K562 (cell line): Measurements from ENCODE around the gene TNPO2. TPM values are rescaled to one million over a fixed set of nuclear protein-coding genes. Genes with fewer than 3 reads are reported as not detected.

Source experiments
- ATAC-seq: fragments of 200-7000 bp; cut with Tn5 transposase; 3 replicates; pipeline ENCODE4 v1.9.1; 2020; ENCODE audit warnings: moderate library complexity
- BruUV-seq: library from RNA; stranded (reverse); fragments of 400-500 nt; replicated peaks from 2 replicates; lab custom pipeline; 2021; lab: Mats Ljungman, UMichigan
- CTCF ChIA-PET: fragments of 300-600 bp; formaldehyde crosslinking; extraction: SDS; loops from one replicate; lab custom pipeline; 2021; ENCODE audit warnings: low intra/inter-chr PET ratio; lab: Yijun Ruan, JAX
- POLR2A ChIA-PET: fragments of 300-600, 350-650 bp; sonication (Branson Sonifier 250); formaldehyde crosslinking; extraction: SDS; loops from one replicate; lab custom pipeline; 2021; ENCODE audit warnings: antibody characterized with exemption, inconsistent platforms; lab: Yijun Ruan, JAX
- DNase-seq, 4 experiments: peaks; one replicate each; pipeline versions ENCODE4 v3.0.0 to v3.0.0-alpha.2; 2011 to 2018; ENCODE audit warnings: low spot score in 3 of 4, mixed read lengths in 3 of 4; ENCODE audit errors: extremely low read depth in 1 of 4
- FAIRE-seq: peaks from 2 replicates; lab custom pipeline; 2011; peaks lifted over from hg19 to GRCh38; lab: Jason Lieb, UNC
- H2AFZ ChIP-seq: 2 replicates; pipeline ENCODE4 v1.6.0; 2011; ENCODE audit warnings: low read depth, low read length, control low read depth, inconsistent platforms
- H3K27ac ChIP-seq: fragments of 200-600 bp; 3 replicates; pipeline ENCODE4 v1.8.0; 2011; ENCODE audit warnings: low read depth, mild to moderate bottlenecking, control low read depth, inconsistent platforms, low read length, moderate library complexity, mixed read lengths; ENCODE audit errors: extremely low read depth
- H3K27me3 ChIP-seq, 2 experiments: fragments of 300-600 bp in 1 of 2; 2 replicates in 1 of 2; 3 replicates in 1 of 2; pipeline versions ENCODE4 v1.6.0 to v1.8.0; 2011; ENCODE audit warnings: inconsistent platforms in 2 of 2, low read length in 2 of 2, mild to moderate bottlenecking in 1 of 2, mixed read lengths in 1 of 2, moderate library complexity in 1 of 2; ENCODE audit not compliant: control insufficient read depth in 2 of 2, insufficient read depth in 2 of 2
- H3K36me3 ChIP-seq: fragments of 300-600 bp; 3 replicates; pipeline ENCODE4 v1.8.0; 2011; ENCODE audit warnings: mild to moderate bottlenecking, low read length, inconsistent platforms; ENCODE audit not compliant: control insufficient read depth, insufficient read depth
- H3K4me1 ChIP-seq, 2 experiments: fragments of 200-600 bp in 1 of 2; replicated peaks in 1 of 2; 2 replicates in 1 of 2; 3 replicates in 1 of 2; pipeline versions ENCODE4 v1.5.1 to v1.8.0; 2011; ENCODE audit warnings: inconsistent platforms in 2 of 2, low read length in 2 of 2, mild to moderate bottlenecking in 1 of 2, mixed read lengths in 1 of 2, moderate library complexity in 1 of 2; ENCODE audit not compliant: control insufficient read depth in 2 of 2, insufficient read depth in 2 of 2
- H3K4me2 ChIP-seq: 2 replicates; pipeline ENCODE4 v1.6.1; 2011; ENCODE audit warnings: low read length, control low read depth, inconsistent platforms, mixed read lengths; ENCODE audit not compliant: insufficient read depth
- H3K4me3 ChIP-seq: fragments of 200-600 bp; sonication (generic), shearing (Covaris generic); 2 replicates; pipeline ENCODE4 v1.5.1; 2016; ENCODE audit warnings: control low read depth, inconsistent platforms
- H3K79me2 ChIP-seq: fragments of 200-600 bp; 3 replicates; pipeline ENCODE4 v1.8.0; 2011; ENCODE audit warnings: low read length, inconsistent platforms; ENCODE audit not compliant: control insufficient read depth, insufficient read depth
- H3K9ac ChIP-seq, 2 experiments: 2 replicates each; pipeline versions ENCODE4 v1.6.0 to v1.6.1; 2011; ENCODE audit warnings: low read depth in 2 of 2, low read length in 2 of 2, control low read depth in 1 of 2, inconsistent platforms in 1 of 2, mild to moderate bottlenecking in 1 of 2, mixed read lengths in 1 of 2; ENCODE audit not compliant: insufficient read depth in 1 of 2
- H3K9me1 ChIP-seq: one replicate; pipeline ENCODE4 v1.6.0; 2011; ENCODE audit warnings: inconsistent platforms, mild to moderate bottlenecking, low read length, moderate library complexity; ENCODE audit not compliant: control insufficient read depth, insufficient read depth
- H3K9me3 ChIP-seq: replicated peaks from 2 replicates; pipeline ENCODE4 v1.5.1; 2011; ENCODE audit warnings: low read depth, low read length, inconsistent platforms; ENCODE audit not compliant: control insufficient read depth, insufficient read depth
- H4K20me1 ChIP-seq: replicated peaks from 2 replicates; pipeline ENCODE4 v1.6.1; 2011; ENCODE audit warnings: low read length, inconsistent platforms, mixed read lengths; ENCODE audit not compliant: control insufficient read depth, insufficient read depth
- BCL6 ChIP-seq: fragments of 250-450 bp; sonication (Bioruptor Pico); IDR thresholded peaks from 2 replicates; pipeline ENCODE4 v1.4.0; 2020
- C11orf30 ChIP-seq: fragments of 450-650 bp; IDR thresholded peaks from 2 replicates; pipeline ENCODE4 v1.6.1; 2016; ENCODE audit warnings: low read depth, mild to moderate bottlenecking
- HCFC1 ChIP-seq: IDR thresholded peaks from 2 replicates; pipeline ENCODE4 v1.6.1; 2012; ENCODE audit warnings: low read depth, low read length, improper control_type of control experiment
- HDAC8 ChIP-seq: fragments of 450-650 bp; IDR thresholded peaks from 2 replicates; pipeline ENCODE4 v1.6.1; 2016; ENCODE audit warnings: mild to moderate bottlenecking, missing genetic modification characterization, moderate library complexity, missing compliant biosample characterization
- MEIS2 ChIP-seq: fragments of 450-650 bp; IDR thresholded peaks from 2 replicates; pipeline ENCODE4 v1.6.1; 2014; ENCODE audit warnings: mild to moderate bottlenecking; ENCODE audit not compliant: partially characterized antibody
- NFE2L1 ChIP-seq: fragments of 450-650 bp; IDR thresholded peaks from 2 replicates; pipeline ENCODE4 v1.6.1; 2016; ENCODE audit warnings: missing genetic modification characterization, low read depth, mild to moderate bottlenecking, missing compliant biosample characterization, moderate library complexity, borderline replicate concordance
- NFRKB ChIP-seq: fragments of 450-650 bp; IDR thresholded peaks from 2 replicates; pipeline ENCODE4 v1.6.1; 2016; ENCODE audit warnings: low read depth
- NR4A1 ChIP-seq, 2 experiments: fragments of 250-450 bp in 1 of 2; fragments of 450-650 bp in 1 of 2; sonication (Bioruptor Pico) in 1 of 2; IDR thresholded peaks; 2 replicates each; pipeline versions ENCODE4 v1.4.0 to v1.6.1; 2016 to 2020; ENCODE audit warnings: mild to moderate bottlenecking in 2 of 2, missing compliant biosample characterization in 1 of 2, missing genetic modification characterization in 1 of 2, moderate library complexity in 1 of 2
- SMARCE1 ChIP-seq: fragments of 450-650 bp; IDR thresholded peaks from 2 replicates; pipeline ENCODE4 v1.7.1; 2016; ENCODE audit warnings: mild to moderate bottlenecking
- ZNF347 ChIP-seq: fragments of 450-650 bp; formaldehyde crosslinking; IDR thresholded peaks from 2 replicates; pipeline ENCODE4 v1.4.0; 2020; ENCODE audit warnings: low read depth, mild to moderate bottlenecking, moderate library complexity
- ZNF507 ChIP-seq: conservative IDR thresholded peaks from 2 replicates; pipeline ENCODE4 v1.6.1; 2017; ENCODE audit warnings: missing genetic modification characterization, missing compliant biosample characterization
- WGBS: fragments of 100-300 bp; shearing (Covaris generic); methylation state at CpG from one replicate; pipeline ENCODE4 v1.1.6; 2016; ENCODE audit warnings: low coverage, mixed read lengths; ENCODE audit not compliant: insufficient coverage; ENCODE audit errors: missing lambda C conversion rate; 5-methylcytosine and 5-hydroxymethylcytosine counted together
- in situ Hi-C: fragments of 300-500 bp; cut with MboI; formaldehyde crosslinking; loops from 4 replicates; pipeline ENCODE4 v1.15.0; 2018; ENCODE audit warnings: inconsistent platforms, mixed read lengths
- intact Hi-C: fragments of 100-400 bp; cut with micrococcal nuclease; formaldehyde crosslinking; loops from 2 replicates; pipeline ENCODE4 v1.14.2; 2022
- polyA plus RNA-seq, 8 experiments: library from polyadenylated mRNA; depleted of rRNA in 4 of 8; stranded (reverse) in 5 of 8; unstranded in 3 of 8; fragments of >200 nt; fragmentation: Nextera tagmentation in 2 of 8; fragmentation: Illumina TruSeq in 1 of 8; extraction: Ambion mirVana in 2 of 8; extraction: Trizol in 1 of 8; gene quantifications; 2 replicates each; pipeline versions ENCODE4 v1.2.1 to v1.2.3, GENCODE V29; 2011 to 2014; ENCODE audit warnings: inconsistent platforms in 1 of 8, missing spikeins in 1 of 8
- total RNA-seq, 7 experiments: library from RNA; depleted of rRNA in 6 of 7; stranded (reverse); fragments of >200 nt in 6 of 7; fragmentation: Illumina TruSeq in 2 of 7; extraction: Trizol in 2 of 7; gene quantifications; 2 replicates each; pipeline versions ENCODE4 v1.2.1 to v1.2.3, GENCODE V29; 2011 to 2021; ENCODE audit warnings: low replicate concordance in 1 of 7
- TF ChIP-seq, protein P1 (sequence below), 2 experiments: IDR thresholded peaks in 1 of 2; conservative IDR thresholded peaks in 1 of 2; 2 replicates each; pipeline ENCODE4 v1.6.1; 2016; ENCODE audit warnings: low read depth in 2 of 2, mild to moderate bottlenecking in 1 of 2, missing compliant biosample characterization in 1 of 2, missing genetic modification characterization in 1 of 2, moderate library complexity in 1 of 2
- TF ChIP-seq, protein P2 (sequence below): sonication (generic); formaldehyde crosslinking; IDR thresholded peaks from 2 replicates; pipeline ENCODE4 v1.8.1; 2023; ENCODE audit warnings: mild to moderate bottlenecking, missing genetic modification reagents
- TF ChIP-seq, protein P3 (sequence below): fragments of 450-650 bp; IDR thresholded peaks from 2 replicates; pipeline ENCODE4 v1.6.1; 2016
- TF ChIP-seq, protein P4 (sequence below), 3 experiments: IDR thresholded peaks in 2 of 3; conservative IDR thresholded peaks in 1 of 3; 2 replicates each; pipeline ENCODE4 v1.5.1; 2011 to 2012; ENCODE audit warnings: low read length in 3 of 3, mild to moderate bottlenecking in 3 of 3, control low read depth in 2 of 3, improper control_type of control experiment in 1 of 3, inconsistent platforms in 1 of 3, low read depth in 1 of 3, mixed read lengths in 1 of 3, moderate library complexity in 1 of 3; ENCODE audit not compliant: insufficient read depth in 2 of 3

The TNPO2 gene
- total and polyA plus RNA-seq, 9 of the 15 experiments (the other 6 are each of a cell fraction or from before 2014, with no cell fraction given) = 6.0 to 126 (median 53.8) TPM

DNA sequence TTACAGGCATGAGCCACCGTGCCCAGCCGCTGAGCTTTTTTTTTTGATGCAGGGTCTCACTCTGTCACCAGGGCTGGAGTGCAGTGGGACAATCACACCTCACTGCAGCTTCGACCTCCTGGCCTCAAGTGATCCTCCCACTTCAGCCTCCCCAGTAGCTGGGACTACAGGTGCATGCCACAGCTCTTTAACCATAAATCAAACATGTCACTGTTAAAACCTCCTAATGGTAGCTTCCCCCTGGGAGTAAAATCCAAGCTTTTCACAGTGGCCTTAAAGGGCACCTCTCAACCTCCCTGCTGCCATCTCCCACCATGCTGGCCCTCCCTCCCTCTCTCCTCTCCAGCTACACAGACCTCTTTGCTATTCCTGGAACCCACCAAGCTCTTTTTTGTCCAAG, 37.9 kb downstream of the TNPO2 start:
- H3K9me3 ChIP-seq = no peaks in the 10 kb centered on the region
- H4K20me1 ChIP-seq = no peaks in the 10 kb centered on the region
- H3K9ac ChIP-seq = no peak overlapping the region
- no peak overlapping the region for H3K4me3 ChIP-seq
- no peak overlapping the region for H3K4me2 ChIP-seq
- ATAC-seq = no peak
- no peaks in the 10 kb centered on the region for H3K9me1 ChIP-seq
- ChIA-PET CTCF (no interaction called here), POLR2A (interaction anchor here (0.6 to 4.3 kb wide), 4 partner anchors 9 to 107 kb away, joined by 4 to 21 read pairs (median 5); partner anchors contain the start of gene FBXW9)
- WGBS = 60% methylated on average over 3 of the region's 3 CpGs
- in situ Hi-C loops (no loop called here), intact Hi-C loops (no loop called here)
- peaks cover 0 to 38% of the 10 kb centered on the region in 2 experiments; a peak in 2 of 5 replicates for H3K4me1 ChIP-seq
- no peak for FAIRE-seq
- H2AFZ ChIP-seq = no peak overlapping the region
- H3K36me3 ChIP-seq = peaks cover 28% of the 10 kb centered on the region; the same call in 1 of the 3 replicates
- no peaks in the 10 kb centered on the region for H3K27me3 ChIP-seq
- H3K27ac ChIP-seq = no peak overlapping the region
- no TSS peak for BruUV-seq
- H3K79me2 ChIP-seq = 0 out of 3 replicates have a peak, but pooled peaks cover 2% of the 10 kb centered on the region
- no peak for DNase-seq
- no peak for TF ChIP-seq C11orf30
- TF ChIP-seq, protein P1, sequence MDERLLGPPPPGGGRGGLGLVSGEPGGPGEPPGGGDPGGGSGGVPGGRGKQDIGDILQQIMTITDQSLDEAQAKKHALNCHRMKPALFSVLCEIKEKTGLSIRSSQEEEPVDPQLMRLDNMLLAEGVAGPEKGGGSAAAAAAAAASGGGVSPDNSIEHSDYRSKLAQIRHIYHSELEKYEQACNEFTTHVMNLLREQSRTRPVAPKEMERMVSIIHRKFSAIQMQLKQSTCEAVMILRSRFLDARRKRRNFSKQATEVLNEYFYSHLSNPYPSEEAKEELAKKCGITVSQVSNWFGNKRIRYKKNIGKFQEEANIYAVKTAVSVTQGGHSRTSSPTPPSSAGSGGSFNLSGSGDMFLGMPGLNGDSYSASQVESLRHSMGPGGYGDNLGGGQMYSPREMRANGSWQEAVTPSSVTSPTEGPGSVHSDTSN (CRISPR knock-in tag; IDR thresholded peaks at IDR 0.05; ENCODE audit: low read depth) = no peak
- TF ChIP-seq, protein P1 (tag; conservative IDR thresholded peaks at IDR 0.05; ENCODE audit: low read depth) = 0 out of 2 replicates have a peak, but pooled peaks have one; percentile 27
- TF ChIP-seq, protein P2, sequence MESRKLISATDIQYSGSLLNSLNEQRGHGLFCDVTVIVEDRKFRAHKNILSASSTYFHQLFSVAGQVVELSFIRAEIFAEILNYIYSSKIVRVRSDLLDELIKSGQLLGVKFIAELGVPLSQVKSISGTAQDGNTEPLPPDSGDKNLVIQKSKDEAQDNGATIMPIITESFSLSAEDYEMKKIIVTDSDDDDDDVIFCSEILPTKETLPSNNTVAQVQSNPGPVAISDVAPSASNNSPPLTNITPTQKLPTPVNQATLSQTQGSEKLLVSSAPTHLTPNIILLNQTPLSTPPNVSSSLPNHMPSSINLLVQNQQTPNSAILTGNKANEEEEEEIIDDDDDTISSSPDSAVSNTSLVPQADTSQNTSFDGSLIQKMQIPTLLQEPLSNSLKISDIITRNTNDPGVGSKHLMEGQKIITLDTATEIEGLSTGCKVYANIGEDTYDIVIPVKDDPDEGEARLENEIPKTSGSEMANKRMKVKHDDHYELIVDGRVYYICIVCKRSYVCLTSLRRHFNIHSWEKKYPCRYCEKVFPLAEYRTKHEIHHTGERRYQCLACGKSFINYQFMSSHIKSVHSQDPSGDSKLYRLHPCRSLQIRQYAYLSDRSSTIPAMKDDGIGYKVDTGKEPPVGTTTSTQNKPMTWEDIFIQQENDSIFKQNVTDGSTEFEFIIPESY (CRISPR knock-in tag) = no peak
- TF ChIP-seq NFRKB = no peak
- no peak for TF ChIP-seq ZNF347 (CRISPR knock-in tag)
- TF ChIP-seq NFE2L1 (tag) = no peak
- TF ChIP-seq SMARCE1 = no peak
- TF ChIP-seq HCFC1 = no peak
- TF ChIP-seq ZNF507 = no peak
- TF ChIP-seq NR4A1 (CRISPR knock-in tag; IDR thresholded peaks at IDR 0.05) = no peak
- no peak for TF ChIP-seq NR4A1 (tag; IDR thresholded peaks at IDR 0.05)
- TF ChIP-seq BCL6 (CRISPR knock-in tag) = no peak
- TF ChIP-seq, protein P3, sequence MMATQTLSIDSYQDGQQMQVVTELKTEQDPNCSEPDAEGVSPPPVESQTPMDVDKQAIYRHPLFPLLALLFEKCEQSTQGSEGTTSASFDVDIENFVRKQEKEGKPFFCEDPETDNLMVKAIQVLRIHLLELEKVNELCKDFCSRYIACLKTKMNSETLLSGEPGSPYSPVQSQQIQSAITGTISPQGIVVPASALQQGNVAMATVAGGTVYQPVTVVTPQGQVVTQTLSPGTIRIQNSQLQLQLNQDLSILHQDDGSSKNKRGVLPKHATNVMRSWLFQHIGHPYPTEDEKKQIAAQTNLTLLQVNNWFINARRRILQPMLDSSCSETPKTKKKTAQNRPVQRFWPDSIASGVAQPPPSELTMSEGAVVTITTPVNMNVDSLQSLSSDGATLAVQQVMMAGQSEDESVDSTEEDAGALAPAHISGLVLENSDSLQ = peak; percentile 68
- TF ChIP-seq, protein P4, sequence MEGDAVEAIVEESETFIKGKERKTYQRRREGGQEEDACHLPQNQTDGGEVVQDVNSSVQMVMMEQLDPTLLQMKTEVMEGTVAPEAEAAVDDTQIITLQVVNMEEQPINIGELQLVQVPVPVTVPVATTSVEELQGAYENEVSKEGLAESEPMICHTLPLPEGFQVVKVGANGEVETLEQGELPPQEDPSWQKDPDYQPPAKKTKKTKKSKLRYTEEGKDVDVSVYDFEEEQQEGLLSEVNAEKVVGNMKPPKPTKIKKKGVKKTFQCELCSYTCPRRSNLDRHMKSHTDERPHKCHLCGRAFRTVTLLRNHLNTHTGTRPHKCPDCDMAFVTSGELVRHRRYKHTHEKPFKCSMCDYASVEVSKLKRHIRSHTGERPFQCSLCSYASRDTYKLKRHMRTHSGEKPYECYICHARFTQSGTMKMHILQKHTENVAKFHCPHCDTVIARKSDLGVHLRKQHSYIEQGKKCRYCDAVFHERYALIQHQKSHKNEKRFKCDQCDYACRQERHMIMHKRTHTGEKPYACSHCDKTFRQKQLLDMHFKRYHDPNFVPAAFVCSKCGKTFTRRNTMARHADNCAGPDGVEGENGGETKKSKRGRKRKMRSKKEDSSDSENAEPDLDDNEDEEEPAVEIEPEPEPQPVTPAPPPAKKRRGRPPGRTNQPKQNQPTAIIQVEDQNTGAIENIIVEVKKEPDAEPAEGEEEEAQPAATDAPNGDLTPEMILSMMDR (IDR thresholded peaks at IDR 0.05 in 2 of 3, conservative IDR thresholded peaks at IDR 0.05 in 1 of 3; ENCODE audit: insufficient read depth in 2 of 3, low read depth in 1 of 3, low read length in 3 of 3) = no peak
- TF ChIP-seq MEIS2 = peak; percentile 62
- TF ChIP-seq HDAC8 (tag) = no peak
